Placental pericyte (primary cell): ENCODE measurements around the gene TREML2. TPM values are rescaled to one million over a fixed set of nuclear protein-coding genes. Genes with fewer than 3 reads are reported as not detected.

Experiments used
- small RNA-seq: library from RNA; depleted of rRNA; stranded (forward); fragments of <200 nt; gene quantifications from one replicate; pipeline ENCODE3, GENCODE V24; 2012; ENCODE audit warnings: low replicate concordance
- total RNA-seq: library from RNA; depleted of rRNA; stranded (reverse); fragments of >200 nt; gene quantifications from 2 replicates; pipeline ENCODE4 v1.2.3, GENCODE V29; 2012

Gene TREML2, protein sequence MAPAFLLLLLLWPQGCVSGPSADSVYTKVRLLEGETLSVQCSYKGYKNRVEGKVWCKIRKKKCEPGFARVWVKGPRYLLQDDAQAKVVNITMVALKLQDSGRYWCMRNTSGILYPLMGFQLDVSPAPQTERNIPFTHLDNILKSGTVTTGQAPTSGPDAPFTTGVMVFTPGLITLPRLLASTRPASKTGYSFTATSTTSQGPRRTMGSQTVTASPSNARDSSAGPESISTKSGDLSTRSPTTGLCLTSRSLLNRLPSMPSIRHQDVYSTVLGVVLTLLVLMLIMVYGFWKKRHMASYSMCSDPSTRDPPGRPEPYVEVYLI
- total RNA-seq, result not detected in 2 replicates

DNA sequence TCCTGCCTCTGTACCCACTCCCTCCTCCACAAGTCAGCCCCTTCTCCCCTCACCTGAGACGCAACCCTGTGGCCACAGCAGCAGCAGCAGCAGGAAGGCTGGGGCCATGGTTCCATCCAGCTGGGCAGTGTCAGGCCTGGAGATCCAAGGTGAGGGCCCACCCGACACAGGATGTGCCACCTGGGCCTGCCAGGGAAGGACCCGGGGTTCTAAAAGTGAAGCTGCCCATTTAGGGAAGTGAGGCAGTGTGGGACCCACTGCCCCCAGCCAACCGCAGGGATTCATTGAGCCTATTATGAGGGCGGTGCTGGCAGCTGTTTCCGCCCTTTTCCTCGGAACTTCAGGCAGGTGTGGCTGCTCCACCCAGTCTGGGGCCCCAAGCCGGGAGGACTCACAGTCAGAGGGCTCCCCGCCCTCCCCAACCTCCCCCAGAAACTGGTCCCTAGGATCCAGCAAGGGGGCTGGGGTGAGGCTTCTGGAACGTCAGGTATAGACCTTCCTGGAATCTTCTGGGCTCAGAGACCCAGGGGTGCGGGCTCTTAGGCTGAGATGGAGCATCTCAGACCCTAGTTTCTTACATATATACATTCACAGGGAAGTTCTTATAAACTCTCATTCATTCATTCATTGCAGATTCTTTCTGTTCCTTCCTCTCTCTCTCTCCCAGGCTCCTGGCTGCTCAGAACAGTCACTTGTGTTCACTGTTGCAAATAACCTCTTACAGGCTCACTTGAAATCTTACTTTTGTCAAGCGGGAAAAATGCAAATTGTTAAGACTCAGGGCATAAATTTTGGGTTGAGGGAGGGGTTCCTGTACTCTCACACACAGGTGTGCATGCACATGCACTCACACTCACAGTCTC, at the start of gene TREML2:
TSS of gene TREML2 (minus strand) at position 249 of the 863 bp plus-strand sequence. CDS start at position 108, 141 bp downstream.

DNA sequence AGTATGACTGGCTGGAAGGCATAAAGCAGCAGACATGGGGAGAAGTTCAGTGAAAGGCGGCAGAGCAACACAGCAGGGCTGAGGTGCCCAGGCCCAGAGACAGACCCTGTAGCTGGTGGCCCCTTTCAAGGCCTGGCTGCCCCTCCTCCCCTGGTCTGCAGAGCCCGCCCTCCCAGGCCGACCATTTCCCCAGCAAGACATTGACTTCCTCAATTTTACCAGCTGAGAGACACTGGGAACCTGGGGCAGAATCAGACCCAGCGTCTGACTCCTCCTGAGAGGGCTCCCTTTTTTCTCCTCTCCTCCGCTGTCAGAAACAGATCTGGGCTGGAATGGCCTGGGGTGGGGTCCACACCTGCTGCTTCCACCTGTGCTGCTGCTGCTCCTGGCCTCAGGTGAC, 27.1 kb upstream of the TREML2 start, which contains the start of gene TREML4:
TSS of gene TREML4 (plus strand) at position 254 of the 400 bp plus-strand sequence. CDS start at position 333, 79 bp downstream.

DNA sequence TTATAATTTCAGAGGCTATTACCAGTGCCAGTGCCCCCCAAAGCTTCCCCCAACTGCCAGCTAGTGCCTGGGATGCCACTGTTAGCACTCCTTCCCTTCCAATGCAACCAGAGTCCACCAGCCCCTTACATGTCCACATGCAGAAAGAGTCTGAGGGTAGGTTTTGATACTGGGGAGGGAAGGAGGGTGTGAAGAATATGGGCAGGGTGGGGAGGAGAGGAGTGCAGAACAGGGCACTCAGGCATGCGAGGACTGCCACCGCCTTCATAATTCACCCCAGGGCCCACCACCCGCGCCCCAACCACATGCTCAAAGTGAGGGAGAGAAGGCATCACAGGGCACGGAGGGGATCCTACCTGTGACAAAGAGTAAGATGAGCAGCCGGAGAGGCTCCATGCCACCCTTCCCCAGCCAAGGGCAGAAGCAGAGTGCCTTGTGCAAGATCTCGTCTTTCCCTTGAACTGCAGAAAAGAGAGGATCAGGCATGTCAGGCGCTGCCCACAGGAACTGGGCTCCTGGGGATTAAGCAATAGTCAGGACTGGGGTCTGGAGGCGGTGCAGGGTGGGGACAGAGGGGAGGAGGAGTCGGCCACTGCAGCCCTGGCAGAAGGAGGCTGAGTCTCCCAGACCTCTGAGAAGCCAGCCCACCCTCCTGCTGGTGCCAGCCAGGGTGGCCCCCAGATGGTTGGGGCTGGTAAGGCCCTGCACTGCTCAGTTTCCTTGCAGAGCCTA, 38.1 kb downstream of the TREML2 start, which contains the start of gene TREM2:
TSS of gene TREM2 (minus strand) at position 430 of the 732 bp plus-strand sequence. CDS start at position 396, 34 bp downstream.

DNA sequence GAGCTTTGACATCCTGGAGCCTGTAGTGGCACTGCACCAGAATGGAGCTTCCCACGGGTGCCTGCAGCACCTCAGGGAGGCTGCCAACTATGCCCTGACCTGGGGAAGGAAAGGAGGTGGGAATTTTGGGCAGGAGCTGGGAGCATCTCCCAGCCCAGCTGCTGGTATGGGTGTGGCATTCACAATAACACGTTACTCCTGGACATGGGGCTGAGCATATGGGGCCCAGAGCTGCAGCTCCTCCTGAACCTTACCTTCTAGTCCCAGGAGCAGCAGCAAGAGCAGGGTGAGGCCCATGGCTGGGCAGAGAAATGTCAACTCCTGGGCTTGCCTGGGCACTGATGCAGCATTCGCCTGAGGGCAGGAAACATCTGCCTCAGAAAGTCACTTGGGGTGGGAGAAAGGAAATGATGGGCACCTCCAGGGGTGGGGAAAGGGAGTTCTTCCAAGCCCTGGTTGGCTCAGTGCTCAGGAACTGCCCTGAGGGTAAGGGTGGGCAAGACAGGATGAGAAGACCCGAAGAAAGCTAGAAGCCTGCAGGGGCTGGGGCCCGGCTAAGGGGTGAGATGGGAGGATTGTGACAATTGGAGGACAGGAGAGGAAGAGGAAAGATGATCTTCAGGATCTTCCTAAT, 46.8 kb downstream of the TREML2 start, which contains the start of gene TREML1:
TSS of gene TREML1 (minus strand) at position 356 of the 634 bp plus-strand sequence. CDS start at position 297, 59 bp downstream.

Small RNA genes within 50 kb of the gene (small RNA-seq; reads per million reads assigned to genes)
- gene AL391903.2, result not detected
- gene RNA5SP207, result 0.23 reads per million

Other genes with a start within 250 kb of the TREML2 start
- not detected in 2 replicates for gene UNC5CL, start 161.9 kb downstream of the TREML2 start, total RNA-seq
- gene TSPO2, start 158.7 kb downstream of the TREML2 start, total RNA-seq, result not detected in 2 replicates
- not detected in 2 replicates for gene APOBEC2, start 147.9 kb downstream of the TREML2 start, total RNA-seq
- 6.4 and 7.0 TPM in 2 replicates for gene OARD1, start 128.8 kb downstream of the TREML2 start, total RNA-seq
- gene NFYA, start 128.2 kb downstream of the TREML2 start, total RNA-seq, result 8.1 and 14.0 TPM in 2 replicates
- not detected in 2 replicates for gene TREML1, start 46.8 kb downstream of the TREML2 start, total RNA-seq
- gene TREM2, start 38.0 kb downstream of the TREML2 start, total RNA-seq, result 0.22 TPM in 1 of 2 replicates, not detected in the other
- not detected in 2 replicates for gene TREML4, start 27.2 kb upstream of the TREML2 start, total RNA-seq
- gene TREM1, start 85.5 kb upstream of the TREML2 start, total RNA-seq, result 0.29 and 0.44 TPM in 2 replicates
- not detected in 2 replicates for gene NCR2, start 134.5 kb upstream of the TREML2 start, total RNA-seq